ENCODE measurements around the gene TEAD3. TPM values are rescaled to one million over a fixed set of nuclear protein-coding genes. Genes with fewer than 3 reads are reported as not detected.

TEAD3 gene
- polyA plus RNA-seq, 3 donors = 38.2 to 42.8 (median 38.5) TPM

DNA sequence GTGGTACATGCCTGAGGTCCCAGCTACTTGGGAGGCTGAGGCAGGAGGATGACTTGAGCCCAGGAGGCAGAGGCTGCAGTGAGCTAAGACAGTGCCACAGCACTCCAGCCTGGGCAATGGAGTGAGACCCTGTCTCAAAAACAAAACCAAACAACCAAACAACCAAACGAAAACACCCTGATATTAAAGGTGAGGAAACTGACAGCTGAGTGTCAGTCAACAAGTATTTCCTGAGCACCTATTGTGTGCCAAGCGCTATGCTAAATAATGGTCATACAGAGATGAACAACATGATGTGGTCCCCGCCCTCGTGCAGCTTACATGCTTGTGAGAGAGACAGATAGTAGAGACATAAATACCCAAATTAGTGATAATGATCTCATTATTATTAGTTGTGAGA is 17.7 kb upstream of the TEAD3 start:
- no peak for DNase-seq (ENCODE audit: low read depth in 3 of 3, low spot score in 2 of 3)

DNA sequence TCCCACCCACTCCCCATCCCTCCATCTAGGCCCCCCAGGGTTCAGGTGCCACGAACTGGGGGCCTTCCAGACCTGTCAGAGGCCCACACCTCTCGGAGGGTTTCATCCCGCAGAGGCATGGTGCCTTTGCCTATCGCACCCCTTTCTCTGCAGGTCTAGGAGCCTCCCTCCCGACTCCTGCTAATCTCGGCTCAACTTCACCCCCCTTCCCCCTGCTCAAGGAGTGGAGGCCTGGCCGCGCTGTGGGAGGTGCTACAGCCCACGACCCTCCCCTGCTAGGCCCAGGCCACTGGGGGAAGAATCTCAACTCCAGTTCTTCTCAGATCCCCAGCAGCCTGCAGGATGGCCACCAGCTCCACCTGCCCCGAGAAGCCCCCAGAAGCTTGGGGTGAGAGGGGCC is 15.9 kb upstream of the TEAD3 start, which contains the start of gene TULP1:
TULP1 (minus strand) TSS at position 157 of the 400 bp plus-strand sequence; CDS start at position 119, 38 bp downstream.
- DNase-seq (ENCODE audit: low read depth in 3 of 3, low spot score in 2 of 3) = no peak

DNA sequence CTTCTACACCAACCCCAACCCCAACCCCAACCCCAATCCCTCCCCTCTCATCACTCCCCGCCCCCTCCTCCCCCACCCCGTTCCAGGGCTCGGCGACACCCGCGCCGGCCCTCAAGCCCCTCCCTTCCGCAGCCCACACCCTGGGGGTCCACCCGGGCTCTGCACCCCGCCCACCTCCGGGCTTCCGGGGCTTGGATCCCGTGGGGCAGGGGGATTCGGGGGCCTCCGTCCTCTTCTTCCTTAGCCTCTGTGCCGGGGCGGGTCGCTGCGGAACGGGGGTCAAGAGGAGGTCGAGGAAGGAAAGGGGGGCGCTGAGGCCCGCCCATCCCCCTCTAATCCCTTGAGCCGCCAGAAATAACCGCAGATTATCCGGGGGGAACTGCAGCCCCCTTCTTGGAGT is 15.1 kb upstream of the TEAD3 start:
- no peak for DNase-seq (ENCODE audit: low read depth in 3 of 3, low spot score in 2 of 3)

- DNase-seq (ENCODE audit: low read depth in 3 of 3, low spot score in 2 of 3) = no peak
Measured at GRCh38 chr6:35511562-35511941, 14.7 kb upstream of the TEAD3 start.

DNA sequence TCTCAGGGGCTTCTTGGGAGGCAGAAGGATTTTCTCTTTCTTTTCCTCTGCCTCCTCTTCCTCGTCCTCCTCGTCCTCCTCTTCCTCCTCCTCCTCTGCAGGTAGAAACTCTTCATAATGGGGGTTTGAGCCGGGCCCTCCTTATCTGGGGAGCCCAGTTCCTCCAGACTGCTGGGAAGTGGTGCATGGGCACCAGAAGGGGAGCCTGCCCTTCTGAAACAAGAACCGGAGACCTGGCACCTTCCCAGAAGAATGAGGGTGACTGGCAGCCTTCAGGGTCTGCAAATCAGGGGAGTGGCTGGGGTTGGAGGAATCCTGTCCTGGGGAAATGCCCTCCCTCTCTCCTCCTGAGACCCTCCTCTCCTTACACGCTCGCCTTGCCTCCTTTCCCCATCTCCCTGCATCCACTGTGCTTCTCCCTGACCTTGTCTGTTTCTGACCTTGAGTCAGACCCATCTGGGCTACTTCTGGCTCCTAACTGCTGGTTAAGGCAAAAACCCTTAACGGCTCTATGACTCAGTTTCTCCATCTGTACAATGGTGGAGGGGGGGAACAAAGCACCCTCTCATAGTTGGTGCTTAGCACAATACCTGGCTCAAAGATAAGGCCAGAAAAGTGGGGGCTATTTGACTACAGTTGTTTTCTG is 14.2 kb upstream of the TEAD3 start:
- no peak for DNase-seq (ENCODE audit: low read depth in 3 of 3, low spot score in 2 of 3)

- no peak for DNase-seq (ENCODE audit: low read depth in 3 of 3, low spot score in 2 of 3)
Measured at GRCh38 chr6:35508542-35508941, 11.7 kb upstream of the TEAD3 start.

DNA sequence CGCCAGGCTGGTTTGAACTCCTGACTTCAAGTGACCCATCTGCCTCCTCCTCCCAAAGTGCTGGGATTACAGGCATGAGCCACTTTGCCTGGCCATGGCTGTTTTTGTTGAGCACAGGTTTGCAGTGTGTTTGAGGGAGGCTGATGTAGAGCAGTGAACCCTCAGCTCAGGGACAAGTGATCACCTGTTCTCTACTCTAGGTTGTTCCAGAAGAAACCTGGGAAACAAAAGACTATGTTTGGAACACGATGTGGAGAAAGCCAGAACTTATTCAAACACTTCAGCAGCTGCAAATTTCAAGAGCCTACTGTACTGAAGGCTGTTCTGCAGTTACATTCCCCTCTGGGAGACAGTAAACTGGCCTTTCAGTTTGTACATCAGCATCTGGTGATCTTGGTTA is 11.1 kb upstream of the TEAD3 start:
- DNase-seq (ENCODE audit: low read depth in 3 of 3, low spot score in 2 of 3) = no peak

- no peak for DNase-seq (ENCODE audit: low read depth in 3 of 3, low spot score in 2 of 3)
Measured at GRCh38 chr6:35507221-35507620, 10.3 kb upstream of the TEAD3 start.

DNA sequence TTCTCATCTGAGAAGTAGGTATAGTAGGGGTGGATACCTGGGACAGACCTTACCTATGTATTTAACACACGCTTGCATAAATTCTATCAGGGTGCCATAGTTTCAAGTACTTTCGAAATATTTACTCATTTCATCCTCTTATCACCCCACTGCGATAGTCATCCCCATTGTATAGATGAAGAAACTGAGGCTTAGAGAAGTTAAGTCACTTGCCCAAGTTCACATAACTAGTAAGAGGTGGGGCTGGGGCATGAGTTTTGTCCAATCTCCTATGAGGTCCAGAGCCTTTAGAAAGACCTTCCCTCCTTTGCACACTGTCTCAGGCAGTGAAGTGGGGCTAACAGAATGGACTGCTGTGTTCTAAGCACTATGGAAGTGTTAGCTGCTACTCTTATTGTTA is 9.7 kb upstream of the TEAD3 start:
- DNase-seq (ENCODE audit: low read depth in 3 of 3, low spot score in 2 of 3) = no peak

DNA sequence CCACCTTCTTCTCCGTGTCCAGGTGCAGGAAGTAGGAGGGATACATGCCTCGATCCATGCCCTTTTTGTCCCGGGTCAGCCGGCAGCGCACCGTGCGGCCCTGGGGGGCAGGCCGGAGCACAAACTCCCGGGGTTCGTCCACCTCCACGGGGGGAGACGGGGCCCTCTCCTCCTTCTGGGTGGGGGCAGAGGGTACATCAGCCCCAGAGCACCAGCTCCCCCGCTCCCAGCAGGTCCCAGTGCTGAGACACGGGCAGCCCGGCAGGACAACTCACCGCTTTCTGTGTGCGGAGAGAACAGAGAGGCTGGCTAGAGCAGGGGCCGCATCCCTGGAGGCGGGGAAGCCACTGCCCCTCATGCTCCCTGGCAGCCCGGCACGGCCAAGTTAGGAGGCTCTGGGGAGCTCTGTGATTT is 9.1 kb upstream of the TEAD3 start:
- DNase-seq (ENCODE audit: low read depth in 3 of 3, low spot score in 2 of 3) = no peak

- DNase-seq (ENCODE audit: low read depth in 3 of 3, low spot score in 2 of 3) = no peak
Measured at GRCh38 chr6:35503534-35503933, 6.7 kb upstream of the TEAD3 start.

DNA sequence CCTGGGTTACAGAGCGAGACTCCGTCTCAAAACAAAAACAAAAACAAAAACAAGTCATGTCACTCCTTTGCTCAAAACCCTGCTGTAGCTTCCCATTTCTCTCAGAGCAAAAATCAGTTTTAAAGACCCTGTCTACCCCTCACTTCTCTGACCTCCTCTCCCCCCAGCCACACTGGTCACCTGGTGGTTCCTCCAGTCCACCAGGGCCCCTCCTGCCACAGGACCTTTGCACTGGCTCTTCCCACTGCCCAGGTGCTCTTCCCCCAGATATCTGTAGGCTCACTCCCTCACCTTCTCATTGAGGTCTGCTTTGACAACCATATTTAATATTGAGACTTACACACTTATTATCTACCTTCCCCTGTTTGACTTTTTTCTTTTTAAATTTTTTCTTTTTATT is 4.9 kb upstream of the TEAD3 start:
- DNase-seq (ENCODE audit: low read depth in 3 of 3, low spot score in 2 of 3) = no peak

GRCh38 chr6:35500782-35501181 is 3.9 kb upstream of the TEAD3 start:
- DNase-seq (ENCODE audit: low read depth in 3 of 3, low spot score in 2 of 3) = no peak

DNA sequence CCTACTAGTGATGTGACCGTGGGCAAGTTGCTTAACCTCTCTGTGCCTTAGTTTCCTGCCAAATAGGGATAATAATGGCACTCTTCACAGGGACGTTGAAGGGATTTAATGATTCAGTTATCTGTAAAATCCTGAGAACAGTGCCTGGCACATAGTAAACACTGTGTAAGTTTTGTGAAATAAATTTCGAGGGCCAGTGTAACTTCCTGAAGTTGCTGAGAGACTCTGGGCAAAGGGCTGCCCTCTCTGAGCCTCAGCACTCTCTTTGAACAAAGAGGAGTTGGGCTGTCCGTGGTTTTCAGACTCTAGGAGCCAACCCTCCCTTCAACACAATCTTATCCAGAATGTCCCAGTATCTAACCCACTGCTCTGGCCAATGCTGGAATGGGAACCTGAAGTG is 2.5 kb upstream of the TEAD3 start:
- no peak for DNase-seq (ENCODE audit: low read depth in 3 of 3, low spot score in 2 of 3)

GRCh38 chr6:35498422-35499067 is 1.7 kb upstream of the TEAD3 start:
- DNase-seq (ENCODE audit: low read depth in 3 of 3, low spot score in 2 of 3) = no peak

GRCh38 chr6:35497571-35498421 is 917 bp upstream of the TEAD3 start:
- DNase-seq (ENCODE audit: low read depth in 3 of 3, low spot score in 2 of 3) = no peak

- no peak for DNase-seq (ENCODE audit: low read depth in 3 of 3, low spot score in 2 of 3)
Measured at GRCh38 chr6:35496036-35496840, 641 bp downstream of the TEAD3 start.

DNA sequence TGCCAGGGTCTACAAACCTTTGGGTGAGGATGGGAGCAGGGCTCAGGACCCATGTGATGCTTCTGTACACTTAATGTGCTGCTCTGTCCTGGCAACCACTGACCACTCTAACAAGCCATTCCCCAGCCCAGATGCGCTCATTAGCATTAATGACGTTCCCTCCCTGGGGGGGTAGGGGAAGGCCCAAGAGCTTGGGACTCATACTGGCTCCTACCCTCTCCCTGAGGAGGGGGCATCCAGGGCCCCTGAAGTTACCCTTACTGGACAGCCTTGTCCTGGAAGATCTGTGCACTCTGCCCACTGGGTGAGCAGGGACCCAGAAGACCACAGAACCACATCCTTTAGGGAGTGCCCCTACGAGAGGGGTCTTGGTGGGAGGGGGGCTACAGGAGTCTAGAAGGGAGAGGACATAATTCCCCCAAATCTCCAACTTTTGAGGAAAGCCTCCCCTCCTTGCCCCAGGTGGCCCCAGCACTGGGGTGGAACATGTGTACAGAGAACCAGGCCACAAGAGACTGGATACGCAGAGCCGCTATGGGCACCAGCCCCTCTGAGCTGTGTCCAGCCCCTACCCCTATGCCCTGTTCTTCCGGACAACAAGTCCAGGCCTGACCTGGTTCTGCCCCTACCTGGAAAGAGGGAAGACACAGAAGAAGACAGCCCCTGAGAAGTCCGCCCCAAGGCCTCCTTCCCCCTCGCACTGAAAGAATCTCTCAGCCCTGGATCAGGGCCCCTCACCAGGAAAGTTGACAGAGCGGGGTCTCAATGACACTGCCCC is 1.4 kb downstream of the TEAD3 start:
- no peak for DNase-seq (ENCODE audit: low read depth in 3 of 3, low spot score in 2 of 3)

- DNase-seq (ENCODE audit: low read depth in 3 of 3, low spot score in 2 of 3) = no peak
Measured at GRCh38 chr6:35494161-35494563, 2.7 kb downstream of the TEAD3 start.

GRCh38 chr6:35493307-35493983 is 3.4 kb downstream of the TEAD3 start:
- DNase-seq (ENCODE audit: low read depth in 3 of 3, low spot score in 2 of 3) = no peak
